ENCODE data around the gene PRKCQ.

Gene PRKCQ

GRCh38 chr10:6569259-6569658 lies 10.8 kb downstream of the PRKCQ start:
- H3K4me2 ChIP-seq (ENCODE audit: insufficient read depth, low read length), result no peak overlapping the region
- no peak for ATAC-seq (ENCODE audit: insufficient read depth, low read depth)
- peaks cover 93% of the 10 kb centered on the region for H3K79me2 ChIP-seq (ENCODE audit: insufficient read depth, low read length)

GRCh38 chr10:6567884-6568283 lies 12.2 kb downstream of the PRKCQ start:
- H3K4me2 ChIP-seq (ENCODE audit: insufficient read depth, low read length), result no peak overlapping the region
- no peaks in the 10 kb centered on the region for H3K27me3 ChIP-seq (ENCODE audit: insufficient read depth, low read length, poor library complexity)
- H4K20me1 ChIP-seq (ENCODE audit: insufficient read depth, low read length), result peaks cover 34% of the 10 kb centered on the region
- DNase-seq (no peak), ATAC-seq (ENCODE audit: insufficient read depth, low read depth) (no peak)
- H3K4me3 ChIP-seq (ENCODE audit: low read depth in 1 of 2, low read length in 2 of 2), result no peak overlapping the region
- peaks cover 6% of the 10 kb centered on the region; the same call in 1 of the 2 replicates for H3K36me3 ChIP-seq (ENCODE audit: insufficient read depth, low read length)
- H3K9ac ChIP-seq (ENCODE audit: low read depth, low read length), result no peak overlapping the region
- H2AFZ ChIP-seq (ENCODE audit: low read depth, low read length), result no peak overlapping the region
- no peak overlapping the region for H3K27ac ChIP-seq (ENCODE audit: low read length)
- no peaks in the 10 kb centered on the region for H3K9me3 ChIP-seq (ENCODE audit: insufficient read depth, low read length, severe bottlenecking)
- TF ChIP-seq EZH2 (IDR thresholded peaks at IDR 0.05; ENCODE audit: borderline replicate concordance, low read depth, low read length, severe bottlenecking) (no peak), CTCF (IDR thresholded peaks at IDR 0.05; ENCODE audit: borderline replicate concordance, extremely low read depth, low read length, poor library complexity, severe bottlenecking) (no peak)
- peaks cover 20% of the 10 kb centered on the region for H3K4me1 ChIP-seq (ENCODE audit: insufficient read depth, low read length)
- peaks cover 93% of the 10 kb centered on the region for H3K79me2 ChIP-seq (ENCODE audit: insufficient read depth, low read length)

More at GRCh38 chr10:6569259-6569658, 10.8 kb downstream of the PRKCQ start:
- no peak overlapping the region for H2AFZ ChIP-seq (ENCODE audit: low read depth, low read length)
- H4K20me1 ChIP-seq (ENCODE audit: insufficient read depth, low read length), result peaks cover 29% of the 10 kb centered on the region
- no peak overlapping the region; the same call in 1 of the 2 replicates for H3K27ac ChIP-seq (ENCODE audit: low read length)
- H3K4me3 ChIP-seq (ENCODE audit: low read depth in 1 of 2, low read length in 2 of 2), result no peak overlapping the region
- H3K9ac ChIP-seq (ENCODE audit: low read depth, low read length), result no peak overlapping the region
- H3K27me3 ChIP-seq (ENCODE audit: insufficient read depth, low read length, poor library complexity), result no peaks in the 10 kb centered on the region
- H3K36me3 ChIP-seq (ENCODE audit: insufficient read depth, low read length), result peaks cover 6% of the 10 kb centered on the region; the same call in 1 of the 2 replicates
- DNase-seq, result no peak
- peaks cover 6% of the 10 kb centered on the region for H3K4me1 ChIP-seq (ENCODE audit: insufficient read depth, low read length)
- no peak for TF ChIP-seq EZH2 (IDR thresholded peaks at IDR 0.05; ENCODE audit: borderline replicate concordance, low read depth, low read length, severe bottlenecking)
- no peak for TF ChIP-seq CTCF (IDR thresholded peaks at IDR 0.05; ENCODE audit: borderline replicate concordance, extremely low read depth, low read length, poor library complexity, severe bottlenecking)
- H3K9me3 ChIP-seq (ENCODE audit: insufficient read depth, low read length, severe bottlenecking), result no peaks in the 10 kb centered on the region

- Histone ChIP-seq H3K27me3 (ENCODE audit: insufficient read depth, low read length, poor library complexity) (no peaks in the 10 kb centered on the region), H3K9ac (ENCODE audit: low read depth, low read length) (no peak overlapping the region), H3K4me1 (ENCODE audit: insufficient read depth, low read length) (peaks cover 26% of the 10 kb centered on the region), H3K9me3 (ENCODE audit: insufficient read depth, low read length, severe bottlenecking) (no peaks in the 10 kb centered on the region), H3K36me3 (ENCODE audit: insufficient read depth, low read length) (peaks cover 6% of the 10 kb centered on the region; the same call in 1 of the 2 replicates), H3K79me2 (ENCODE audit: insufficient read depth, low read length) (peaks cover 93% of the 10 kb centered on the region), H3K4me3 (ENCODE audit: low read depth in 1 of 2, low read length in 2 of 2) (no peak overlapping the region), H3K27ac (ENCODE audit: low read length) (0 out of 2 replicates have a peak overlapping the region, but pooled peaks have one; percentile 4), H3K4me2 (ENCODE audit: insufficient read depth, low read length) (no peak overlapping the region), H4K20me1 (ENCODE audit: insufficient read depth, low read length) (peaks cover 34% of the 10 kb centered on the region), H2AFZ (ENCODE audit: low read depth, low read length) (no peak overlapping the region)
- TF ChIP-seq CTCF (IDR thresholded peaks at IDR 0.05; ENCODE audit: borderline replicate concordance, extremely low read depth, low read length, poor library complexity, severe bottlenecking), result no peak
- no peak for TF ChIP-seq EZH2 (IDR thresholded peaks at IDR 0.05; ENCODE audit: borderline replicate concordance, low read depth, low read length, severe bottlenecking)
- ATAC-seq (ENCODE audit: insufficient read depth, low read depth), result no peak
- DNase-seq, result no peak
These were observed 12.8 kb downstream of the PRKCQ start for GRCh38 chr10:6567203-6567703.
